GM12874 (cell line): Measurements from ENCODE around the gene PHF21A.

ENCODE experiments used
- CTCF ChIP-seq: IDR thresholded peaks from 2 replicates; pipeline ENCODE4 v1.5.1; 2011; ENCODE audit warnings: low read depth, mild to moderate bottlenecking, control low read depth, low read length, moderate library complexity; ENCODE audit not compliant: insufficient read depth

PHF21A gene

GRCh38 chr11:45984192-45984591, 137.1 kb downstream of the PHF21A start:
- TF ChIP-seq CTCF = no peak

GRCh38 chr11:45983471-45983845, 137.8 kb downstream of the PHF21A start:
- TF ChIP-seq CTCF = no peak

- no peak for TF ChIP-seq CTCF
Measured at GRCh38 chr11:45982656-45983470, 138.4 kb downstream of the PHF21A start.

- TF ChIP-seq CTCF = no peak
Measured at GRCh38 chr11:45974806-45975205, 146.4 kb downstream of the PHF21A start.

- no peak for TF ChIP-seq CTCF
Measured at GRCh38 chr11:45973601-45974000, 147.7 kb downstream of the PHF21A start.

- TF ChIP-seq CTCF = no peak
Measured at GRCh38 chr11:45968901-45969300, 152.4 kb downstream of the PHF21A start.

- no peak for TF ChIP-seq CTCF
Measured at GRCh38 chr11:45967506-45967905, 153.7 kb downstream of the PHF21A start.
